Lower leg skin (tissue), 4 donors: Measurements from ENCODE around the gene PLPP4. TPM values are rescaled to one million over a fixed set of nuclear protein-coding genes. Genes with fewer than 3 reads are reported as not detected.

Experiments
- DNase-seq, 2 donors: peaks; one replicate each; pipeline ENCODE4 v3.0.0-alpha.2; 2019; ENCODE audit warnings: low spot score in 2 of 2
- H3K4me3 ChIP-seq: fragments of 200-600 bp; sonication (generic); 2 replicates; pipeline ENCODE4 v1.5.1; 2017; ENCODE audit warnings: mild to moderate bottlenecking, low read depth; ENCODE audit not compliant: poor library complexity, severe bottlenecking
- POLR2A ChIP-seq, 2 donors: fragments of 450-650 bp; IDR thresholded peaks; one replicate each; pipeline ENCODE4 v1.6.1; 2016 to 2017; ENCODE audit warnings: antibody characterized with exemption in 2 of 2, mild to moderate bottlenecking in 1 of 2, moderate library complexity in 1 of 2
- WGBS, 2 donors: methylation state at CpG; one replicate each; pipeline ENCODE4 v1.1.5; 2018; 5-methylcytosine and 5-hydroxymethylcytosine counted together
- intact Hi-C: fragments of 100-400 bp; cut with DNase I; formaldehyde crosslinking; loops from one replicate; pipeline ENCODE4 v1.15.0; 2023; ENCODE audit warnings: low total_unique reads
- total RNA-seq, 4 donors: library from RNA; depleted of rRNA; stranded (reverse); fragments of >200 nt; gene quantifications; one replicate each; pipeline ENCODE4 v1.1.0, GENCODE V29; 2016
- TF ChIP-seq, protein P1 (sequence below), 3 donors: fragments of 450-650 bp; IDR thresholded peaks; one replicate each; pipeline ENCODE4 v1.5.1; 2016; ENCODE audit warnings: antibody characterized with exemption in 3 of 3, mild to moderate bottlenecking in 3 of 3, moderate library complexity in 2 of 3

The PLPP4 gene
- total RNA-seq, 4 donors from 2014 or later: 0.29 to 0.42 TPM; not detected in 2

DNA sequence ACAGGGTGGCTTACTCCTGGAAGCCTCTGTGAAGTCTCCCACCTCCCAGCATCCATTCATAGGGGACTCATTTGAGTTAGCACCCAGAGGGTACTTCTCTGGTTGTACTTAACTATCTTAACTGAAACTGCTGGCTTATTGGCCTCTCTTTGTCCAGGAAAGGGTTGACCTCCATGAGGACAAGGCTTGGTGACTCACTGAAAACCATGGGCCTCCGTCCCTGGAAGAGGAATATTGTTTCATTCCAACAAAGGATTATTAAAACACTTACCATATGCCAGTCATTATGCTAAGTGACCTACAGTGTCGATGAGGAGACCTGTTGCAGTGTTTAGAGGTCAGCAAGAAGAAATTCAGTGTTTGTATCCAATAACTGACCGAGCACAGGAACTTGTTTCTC lies 175.9 kb downstream of the PLPP4 start:
- DNase-seq: no peak
- no peak overlapping the region for H3K4me3 ChIP-seq
- 65 to 72% methylated on average over 3 of the region's 3 CpGs for WGBS, 2 donors
- no peak for TF ChIP-seq POLR2A (IDR thresholded peaks at IDR 0.05)
- TF ChIP-seq, protein P1, sequence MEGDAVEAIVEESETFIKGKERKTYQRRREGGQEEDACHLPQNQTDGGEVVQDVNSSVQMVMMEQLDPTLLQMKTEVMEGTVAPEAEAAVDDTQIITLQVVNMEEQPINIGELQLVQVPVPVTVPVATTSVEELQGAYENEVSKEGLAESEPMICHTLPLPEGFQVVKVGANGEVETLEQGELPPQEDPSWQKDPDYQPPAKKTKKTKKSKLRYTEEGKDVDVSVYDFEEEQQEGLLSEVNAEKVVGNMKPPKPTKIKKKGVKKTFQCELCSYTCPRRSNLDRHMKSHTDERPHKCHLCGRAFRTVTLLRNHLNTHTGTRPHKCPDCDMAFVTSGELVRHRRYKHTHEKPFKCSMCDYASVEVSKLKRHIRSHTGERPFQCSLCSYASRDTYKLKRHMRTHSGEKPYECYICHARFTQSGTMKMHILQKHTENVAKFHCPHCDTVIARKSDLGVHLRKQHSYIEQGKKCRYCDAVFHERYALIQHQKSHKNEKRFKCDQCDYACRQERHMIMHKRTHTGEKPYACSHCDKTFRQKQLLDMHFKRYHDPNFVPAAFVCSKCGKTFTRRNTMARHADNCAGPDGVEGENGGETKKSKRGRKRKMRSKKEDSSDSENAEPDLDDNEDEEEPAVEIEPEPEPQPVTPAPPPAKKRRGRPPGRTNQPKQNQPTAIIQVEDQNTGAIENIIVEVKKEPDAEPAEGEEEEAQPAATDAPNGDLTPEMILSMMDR (IDR thresholded peaks at IDR 0.05): no peak
- intact Hi-C loops: no loop called here

DNA sequence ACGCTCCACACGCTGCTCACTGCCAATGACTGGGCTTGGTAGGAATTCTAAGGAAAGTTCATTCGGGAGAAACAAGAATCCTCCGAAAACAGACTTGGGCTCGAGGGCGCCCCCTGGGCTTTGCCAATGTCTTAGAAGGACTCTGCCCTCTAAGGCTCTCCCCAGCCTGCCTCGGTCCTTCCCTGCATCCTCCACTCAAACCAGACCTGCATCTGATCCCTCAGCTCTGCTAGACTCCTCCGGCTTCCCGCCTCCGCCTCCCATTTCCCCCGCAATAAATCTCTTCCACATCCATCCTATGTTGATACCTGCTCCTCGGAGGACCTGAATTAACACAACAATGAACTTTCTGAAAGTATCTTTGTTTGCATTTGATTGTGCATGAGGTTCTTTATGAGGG lies 177.6 kb downstream of the PLPP4 start:
- TF ChIP-seq POLR2A (IDR thresholded peaks at IDR 0.05): no peak
- TF ChIP-seq, protein P1 (IDR thresholded peaks at IDR 0.05): no peak
- H3K4me3 ChIP-seq: no peak overlapping the region
- no peak for DNase-seq
- intact Hi-C loops: no loop called here
- 78 to 86% methylated on average over 12 of the region's 12 CpGs for WGBS, 2 donors
